KMS-11 (cell line): ENCODE measurements around the gene NRG3.

ENCODE experiments used
- H2AFZ ChIP-seq: fragments of 200-600 bp; sonication (generic); 2 replicates; pipeline ENCODE4 v1.6.1; 2016; ENCODE audit warnings: antibody characterized with exemption, mixed run types, low read depth
- H3K27ac ChIP-seq: fragments of 200-600 bp; sonication (generic); 2 replicates; pipeline ENCODE4 v1.6.1; 2016; ENCODE audit warnings: mild to moderate bottlenecking, mixed run types
- H3K27me3 ChIP-seq: fragments of 200-600 bp; sonication (generic); 2 replicates; pipeline ENCODE4 v1.6.1; 2017; ENCODE audit warnings: mild to moderate bottlenecking, low read depth, mixed run types, moderate library complexity; ENCODE audit not compliant: insufficient read depth
- H3K36me3 ChIP-seq: fragments of 200-600 bp; sonication (generic); 2 replicates; pipeline ENCODE4 v1.6.1; 2017; ENCODE audit warnings: mild to moderate bottlenecking, mixed run types; ENCODE audit not compliant: insufficient read depth
- H3K4me1 ChIP-seq: fragments of 200-600 bp; sonication (generic); 2 replicates; pipeline ENCODE4 v1.6.1; 2016; ENCODE audit warnings: mild to moderate bottlenecking, low read depth, mixed run types; ENCODE audit not compliant: poor library complexity, severe bottlenecking
- H3K4me2 ChIP-seq: fragments of 200-600 bp; sonication (generic); 2 replicates; pipeline ENCODE4 v1.7.0; 2016; ENCODE audit warnings: mild to moderate bottlenecking, mixed run types
- H3K4me3 ChIP-seq: fragments of 200-600 bp; sonication (generic); IDR thresholded peaks from 2 replicates; pipeline ENCODE4 v1.6.1; 2017; ENCODE audit warnings: low read depth, low read length, mixed read lengths; ENCODE audit not compliant: insufficient read depth
- H3K79me2 ChIP-seq: fragments of 200-600 bp; sonication (generic); 2 replicates; pipeline ENCODE4 v1.6.1; 2016; ENCODE audit warnings: low read depth, mixed run types; ENCODE audit not compliant: insufficient read depth
- H3K9ac ChIP-seq: fragments of 200-600 bp; sonication (generic); 2 replicates; pipeline ENCODE4 v1.6.1; 2016; ENCODE audit warnings: mild to moderate bottlenecking, mixed run types
- H4K20me1 ChIP-seq: fragments of 200-600 bp; sonication (generic); 2 replicates; pipeline ENCODE4 v1.6.1; 2016; ENCODE audit warnings: mild to moderate bottlenecking, mixed run types; ENCODE audit not compliant: insufficient read depth
- TF ChIP-seq, protein P1 (sequence below): fragments of 200-600 bp; sonication (generic); conservative IDR thresholded peaks from 2 replicates; pipeline ENCODE4 v1.6.1; 2017; ENCODE audit warnings: low read depth, mild to moderate bottlenecking, antibody characterized with exemption, low read length, moderate library complexity, mixed read lengths

NRG3 gene

DNA sequence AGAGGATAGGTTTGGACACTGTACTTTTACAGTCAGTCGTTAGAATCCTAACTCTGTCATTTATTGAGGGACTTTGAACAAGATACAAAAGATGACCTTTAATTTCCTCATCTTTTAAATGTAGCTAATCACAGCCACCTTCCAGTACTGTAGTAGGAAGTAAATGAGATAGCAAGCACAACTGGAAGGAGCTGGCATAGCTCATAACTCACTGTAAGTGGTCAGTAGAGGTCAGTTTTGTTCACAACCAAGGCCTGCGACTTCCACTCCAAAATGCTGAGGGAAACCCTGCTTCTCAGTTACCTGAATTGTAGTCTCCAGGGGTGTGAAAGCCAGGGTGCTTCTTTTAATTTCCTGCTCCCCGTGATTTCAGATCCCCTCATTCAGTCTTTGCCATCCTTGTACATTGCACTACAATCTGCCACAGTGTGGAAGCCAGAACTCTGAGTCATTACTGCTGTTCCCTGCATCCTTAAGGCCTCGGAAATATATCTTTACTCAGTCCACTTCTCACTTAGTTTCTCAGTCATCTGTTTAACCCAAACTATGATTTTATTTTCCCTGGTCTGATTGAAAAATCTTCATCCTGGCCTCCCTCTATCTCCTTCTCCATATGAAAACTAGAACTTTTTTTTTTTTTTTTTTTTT, 361.2 kb downstream of the NRG3 start:
- TF ChIP-seq, protein P1, sequence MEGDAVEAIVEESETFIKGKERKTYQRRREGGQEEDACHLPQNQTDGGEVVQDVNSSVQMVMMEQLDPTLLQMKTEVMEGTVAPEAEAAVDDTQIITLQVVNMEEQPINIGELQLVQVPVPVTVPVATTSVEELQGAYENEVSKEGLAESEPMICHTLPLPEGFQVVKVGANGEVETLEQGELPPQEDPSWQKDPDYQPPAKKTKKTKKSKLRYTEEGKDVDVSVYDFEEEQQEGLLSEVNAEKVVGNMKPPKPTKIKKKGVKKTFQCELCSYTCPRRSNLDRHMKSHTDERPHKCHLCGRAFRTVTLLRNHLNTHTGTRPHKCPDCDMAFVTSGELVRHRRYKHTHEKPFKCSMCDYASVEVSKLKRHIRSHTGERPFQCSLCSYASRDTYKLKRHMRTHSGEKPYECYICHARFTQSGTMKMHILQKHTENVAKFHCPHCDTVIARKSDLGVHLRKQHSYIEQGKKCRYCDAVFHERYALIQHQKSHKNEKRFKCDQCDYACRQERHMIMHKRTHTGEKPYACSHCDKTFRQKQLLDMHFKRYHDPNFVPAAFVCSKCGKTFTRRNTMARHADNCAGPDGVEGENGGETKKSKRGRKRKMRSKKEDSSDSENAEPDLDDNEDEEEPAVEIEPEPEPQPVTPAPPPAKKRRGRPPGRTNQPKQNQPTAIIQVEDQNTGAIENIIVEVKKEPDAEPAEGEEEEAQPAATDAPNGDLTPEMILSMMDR, result no peak
- H3K27me3 ChIP-seq, result no peaks in the 10 kb centered on the region
- H3K9ac ChIP-seq, result no peak overlapping the region
- no peak overlapping the region for H3K4me2 ChIP-seq
- no peaks in the 10 kb centered on the region for H3K36me3 ChIP-seq
- H4K20me1 ChIP-seq, result no peaks in the 10 kb centered on the region
- no peak overlapping the region for H3K27ac ChIP-seq
- no peak overlapping the region for H3K4me3 ChIP-seq
- no peaks in the 10 kb centered on the region for H3K79me2 ChIP-seq
- no peaks in the 10 kb centered on the region for H3K4me1 ChIP-seq
- no peak overlapping the region for H2AFZ ChIP-seq

DNA sequence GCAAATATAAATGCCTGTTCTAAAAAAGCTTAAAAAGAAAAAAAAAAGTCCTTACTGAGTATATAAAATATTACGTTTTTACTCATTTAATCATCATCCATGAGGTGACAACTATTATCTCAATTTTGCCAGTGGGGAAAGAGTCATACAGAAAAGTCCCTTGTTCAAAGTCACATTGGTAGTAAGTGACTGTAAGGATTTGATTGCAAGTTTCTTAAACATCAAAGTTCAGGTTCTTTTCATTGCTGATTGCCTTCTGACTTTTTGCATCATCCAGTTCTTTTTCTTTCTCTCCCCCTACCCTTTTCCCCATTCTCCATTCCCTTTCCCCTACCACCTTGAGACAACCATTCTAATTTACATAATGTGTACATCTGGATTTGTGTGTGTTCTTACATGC, 363.3 kb downstream of the NRG3 start:
- Histone ChIP-seq H3K4me1 (no peaks in the 10 kb centered on the region), H3K9ac (no peak overlapping the region), H2AFZ (no peak overlapping the region), H3K36me3 (no peaks in the 10 kb centered on the region), H3K27me3 (no peaks in the 10 kb centered on the region), H3K4me2 (no peak overlapping the region), H4K20me1 (no peaks in the 10 kb centered on the region), H3K79me2 (no peaks in the 10 kb centered on the region), H3K4me3 (no peak overlapping the region), H3K27ac (no peak overlapping the region)
- TF ChIP-seq, protein P1, result no peak

DNA sequence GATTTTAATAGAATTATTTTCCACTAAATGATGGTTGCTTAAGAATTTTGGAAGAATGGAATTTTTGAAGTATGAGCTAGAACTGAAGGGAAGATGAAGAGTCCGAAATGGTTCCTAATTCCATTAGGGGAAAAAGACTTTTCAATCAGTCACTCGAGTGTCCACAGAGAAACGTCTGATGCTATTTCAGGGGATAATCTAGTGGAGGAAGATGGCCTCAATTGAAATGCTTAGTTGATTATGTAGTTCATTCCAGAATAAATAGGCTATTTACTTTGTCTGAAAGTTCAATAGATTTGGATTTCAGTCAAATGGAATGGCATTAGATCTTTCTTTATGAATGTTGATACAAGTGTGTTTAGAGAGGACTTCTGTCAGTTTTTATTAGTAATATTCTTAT, 365.4 kb downstream of the NRG3 start:
- no peak overlapping the region for H2AFZ ChIP-seq
- H3K9ac ChIP-seq, result no peak overlapping the region
- H3K79me2 ChIP-seq, result no peaks in the 10 kb centered on the region
- TF ChIP-seq, protein P1, result no peak
- H3K4me3 ChIP-seq, result no peak overlapping the region
- H3K36me3 ChIP-seq, result no peaks in the 10 kb centered on the region
- H4K20me1 ChIP-seq, result no peaks in the 10 kb centered on the region
- H3K4me1 ChIP-seq, result no peaks in the 10 kb centered on the region
- no peak overlapping the region for H3K4me2 ChIP-seq
- H3K27ac ChIP-seq, result no peak overlapping the region
- H3K27me3 ChIP-seq, result no peaks in the 10 kb centered on the region

DNA sequence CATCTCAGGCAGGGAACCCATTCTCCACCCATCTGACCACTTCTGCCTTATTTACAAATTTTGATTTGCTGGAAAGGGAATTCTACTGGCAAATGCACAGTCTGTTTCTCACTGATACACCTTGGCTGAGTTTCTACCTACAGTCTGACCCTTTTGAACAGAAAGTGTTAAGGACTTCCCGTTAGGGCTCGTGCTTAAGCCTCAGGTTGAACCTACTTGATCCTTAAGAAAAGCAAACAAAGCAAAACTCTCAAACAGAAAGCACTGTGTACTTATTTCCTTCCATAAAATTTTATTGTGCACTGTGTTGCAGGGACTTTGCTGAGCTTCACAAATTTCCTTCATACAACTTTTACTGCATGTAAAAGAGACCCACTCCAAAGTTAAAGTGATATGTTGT, 367.8 kb downstream of the NRG3 start:
- H3K27ac ChIP-seq, result no peak overlapping the region
- no peaks in the 10 kb centered on the region for H4K20me1 ChIP-seq
- no peaks in the 10 kb centered on the region for H3K36me3 ChIP-seq
- H3K9ac ChIP-seq, result no peak overlapping the region
- H3K4me1 ChIP-seq, result no peaks in the 10 kb centered on the region
- H3K79me2 ChIP-seq, result no peaks in the 10 kb centered on the region
- no peak overlapping the region for H3K4me3 ChIP-seq
- no peaks in the 10 kb centered on the region for H3K27me3 ChIP-seq
- H2AFZ ChIP-seq, result no peak overlapping the region
- TF ChIP-seq, protein P1, result no peak
- no peak overlapping the region for H3K4me2 ChIP-seq
